ENCODE measurements around the gene SCGB1C1. TPM values are rescaled to one million over a fixed set of nuclear protein-coding genes. Genes with fewer than 3 reads are reported as not detected.
"Not testable (repeated sequence)": the region's sequence is repeated elsewhere in the genome, so short reads cannot be mapped to it uniquely, and the experiment has no call there.

Gene SCGB1C1
- total RNA-seq (2014; rRNA removed; shearing (Covaris generic)): not detected in 2 replicates

DNA sequence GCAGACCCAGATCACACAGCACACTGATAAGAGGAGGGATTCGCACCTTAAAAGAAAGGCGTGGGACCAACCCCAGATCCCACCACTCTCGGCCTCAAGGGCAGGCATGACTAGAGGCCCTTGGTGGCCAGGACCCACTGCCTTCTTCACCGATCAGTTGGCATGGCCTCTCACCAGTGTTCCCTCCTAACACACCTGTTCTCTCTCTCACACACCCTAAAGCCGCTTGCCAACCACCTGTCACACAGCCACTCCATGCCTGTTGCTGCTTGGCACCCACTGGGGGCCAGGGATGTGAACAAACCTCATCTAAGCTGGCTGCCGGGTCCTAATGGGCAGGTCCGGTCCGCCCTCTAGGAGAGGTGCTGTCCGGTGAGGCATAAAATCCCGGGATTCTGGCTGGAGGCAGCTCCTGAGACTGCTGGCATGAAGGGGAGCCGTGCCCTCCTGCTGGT is at the start of gene SCGB1C1:
TSS of gene SCGB1C1 (plus strand) at position 405 of the 455 bp plus-strand sequence. CDS start at position 427, 22 bp downstream.
- not testable (repeated sequence) for H3K36me3 ChIP-seq; H3K4me3 ChIP-seq; H3K27me3 ChIP-seq (replicated peaks); DNase-seq (ENCODE audit: low read depth in 1 of 2, low spot score in 2 of 2); H3K27ac ChIP-seq; H3K4me1 ChIP-seq (replicated peaks); H3K9me3 ChIP-seq (replicated peaks)

- not testable (repeated sequence) for DNase-seq (ENCODE audit: low read depth in 1 of 2, low spot score in 2 of 2)
Observed at GRCh38 chr11:180242-180641, 12.6 kb upstream of the SCGB1C1 start.

DNA sequence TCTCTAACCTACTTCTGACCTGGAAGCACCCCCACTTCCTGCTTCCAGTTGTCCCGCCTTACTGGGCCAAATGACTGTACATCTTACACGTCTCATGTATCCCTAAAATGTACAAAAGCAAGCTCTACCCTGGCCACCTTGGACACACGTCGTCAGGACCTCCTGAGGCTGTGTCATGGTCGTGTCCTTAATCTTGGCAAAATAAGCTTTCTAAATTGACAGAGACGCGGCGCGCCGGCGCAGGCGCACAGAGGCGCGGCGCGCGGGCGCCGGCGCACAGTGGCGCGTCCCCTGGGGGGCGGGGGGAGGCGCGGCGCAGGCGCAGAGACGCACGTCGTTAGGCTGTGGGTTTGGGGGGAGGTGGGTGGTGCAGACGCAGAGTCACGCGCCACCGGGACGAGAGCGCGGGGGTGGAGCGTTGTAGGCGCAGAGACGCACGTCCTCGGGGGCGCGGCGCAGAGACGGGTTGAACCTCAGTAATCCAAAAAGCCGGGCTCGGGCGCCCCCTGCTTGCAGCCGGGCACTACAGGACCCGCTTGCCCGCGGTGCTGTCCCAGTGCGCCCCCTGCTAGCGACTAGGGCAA is 3.6 kb upstream of the SCGB1C1 start:
- peak in 1 of 2 experiments; percentile 25 for DNase-seq (ENCODE audit: low read depth in 1 of 2, low spot score in 2 of 2)
- H3K27ac ChIP-seq; H3K36me3 ChIP-seq; H3K4me1 ChIP-seq (replicated peaks); H3K4me3 ChIP-seq; H3K27me3 ChIP-seq (replicated peaks); H3K9me3 ChIP-seq (replicated peaks): not testable (repeated sequence)

More at GRCh38 chr11:180242-180641, 12.6 kb upstream of the SCGB1C1 start:
- H3K27ac ChIP-seq; H3K36me3 ChIP-seq; H3K4me1 ChIP-seq (replicated peaks); H3K4me3 ChIP-seq; H3K9me3 ChIP-seq (replicated peaks); H3K27me3 ChIP-seq (replicated peaks): not testable (repeated sequence)

- H3K27ac ChIP-seq; H3K27me3 ChIP-seq (replicated peaks); H3K9me3 ChIP-seq (replicated peaks); H3K4me1 ChIP-seq (replicated peaks); H3K36me3 ChIP-seq; H3K4me3 ChIP-seq: not testable (repeated sequence)
- peak in 1 of 2 experiments; percentile 43 for DNase-seq (ENCODE audit: low read depth in 1 of 2, low spot score in 2 of 2)
Observed at GRCh38 chr11:189843-190311, 3.0 kb upstream of the SCGB1C1 start.

DNA sequence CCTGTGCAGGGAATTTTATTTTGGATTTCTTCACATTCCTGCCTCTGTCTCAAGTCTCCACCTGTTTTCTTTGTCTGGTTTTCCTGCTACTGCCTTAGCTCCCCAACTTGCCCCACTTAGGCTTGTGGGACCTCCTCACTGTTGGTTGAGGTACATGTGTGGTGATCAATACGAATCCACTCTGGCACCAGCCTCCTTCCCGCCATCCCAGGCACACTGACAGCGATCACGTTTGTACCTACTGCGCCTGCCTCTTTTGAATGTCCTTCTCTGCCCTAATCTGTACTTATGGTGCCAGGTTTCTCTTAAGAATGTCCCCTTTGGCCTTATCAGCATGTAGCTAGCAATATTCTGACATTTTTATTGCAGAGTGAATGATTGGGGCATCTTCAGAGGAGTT is 2.3 kb upstream of the SCGB1C1 start:
- not testable (repeated sequence) for H3K4me1 ChIP-seq (replicated peaks); H3K27ac ChIP-seq; H3K4me3 ChIP-seq; H3K27me3 ChIP-seq (replicated peaks); DNase-seq (ENCODE audit: low read depth in 1 of 2, low spot score in 2 of 2); H3K9me3 ChIP-seq (replicated peaks); H3K36me3 ChIP-seq

- DNase-seq (ENCODE audit: low read depth in 1 of 2, low spot score in 2 of 2); H3K36me3 ChIP-seq; H3K9me3 ChIP-seq (replicated peaks); H3K4me1 ChIP-seq (replicated peaks); H3K27ac ChIP-seq; H3K27me3 ChIP-seq (replicated peaks); H3K4me3 ChIP-seq: not testable (repeated sequence)
Observed at GRCh38 chr11:191490-192478, 1.1 kb upstream of the SCGB1C1 start.

DNA sequence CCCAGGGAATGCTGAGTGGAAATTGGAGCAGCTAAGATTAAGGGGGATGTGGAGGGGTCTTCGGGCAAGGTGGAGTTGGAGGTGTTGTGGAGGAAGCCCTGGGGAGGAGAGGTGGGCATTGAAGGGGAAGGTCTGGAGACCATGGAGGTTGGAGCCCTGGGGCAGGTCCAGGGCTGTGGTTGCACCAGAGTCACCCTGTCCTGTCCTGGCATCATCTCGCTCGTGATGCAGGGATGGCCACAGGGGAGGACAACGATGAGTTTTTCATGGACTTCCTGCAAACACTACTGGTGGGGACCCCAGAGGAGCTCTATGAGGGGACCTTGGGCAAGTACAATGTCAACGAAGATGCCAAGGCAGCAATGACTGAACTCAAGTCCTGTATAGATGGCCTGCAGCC is 603 bp downstream of the SCGB1C1 start:
- not testable (repeated sequence) for H3K27me3 ChIP-seq (replicated peaks); H3K4me3 ChIP-seq; H3K36me3 ChIP-seq; H3K4me1 ChIP-seq (replicated peaks); H3K9me3 ChIP-seq (replicated peaks); H3K27ac ChIP-seq
- DNase-seq (ENCODE audit: low read depth in 1 of 2, low spot score in 2 of 2): peak in 1 of 2 experiments; percentile 26

- peaks cover 11% of the 10 kb centered on the region for H3K36me3 ChIP-seq
- H3K4me1 ChIP-seq (replicated peaks): no peaks in the 10 kb centered on the region
- no peak overlapping the region for H3K4me3 ChIP-seq
- no peak overlapping the region for H3K27ac ChIP-seq
- no peak for DNase-seq (ENCODE audit: low read depth in 1 of 2, low spot score in 2 of 2)
- no peaks in the 10 kb centered on the region for H3K27me3 ChIP-seq (replicated peaks)
- H3K9me3 ChIP-seq (replicated peaks): no peaks in the 10 kb centered on the region
Observed at GRCh38 chr11:196786-197731, 4.2 kb downstream of the SCGB1C1 start.

- H3K36me3 ChIP-seq: peaks cover 14% of the 10 kb centered on the region
- H3K4me3 ChIP-seq: no peak overlapping the region
- H3K9me3 ChIP-seq (replicated peaks): no peaks in the 10 kb centered on the region
- no peaks in the 10 kb centered on the region for H3K4me1 ChIP-seq (replicated peaks)
- no peak overlapping the region for H3K27ac ChIP-seq
- DNase-seq (ENCODE audit: low read depth in 1 of 2, low spot score in 2 of 2): no peak
- H3K27me3 ChIP-seq (replicated peaks): no peaks in the 10 kb centered on the region
Observed at GRCh38 chr11:197741-198235, 4.9 kb downstream of the SCGB1C1 start.

- Histone ChIP-seq H3K27me3 (replicated peaks) (no peaks in the 10 kb centered on the region), H3K4me3 (no peak overlapping the region), H3K36me3 (peaks cover 19% of the 10 kb centered on the region), H3K9me3 (replicated peaks) (no peaks in the 10 kb centered on the region), H3K27ac (no peak overlapping the region), H3K4me1 (replicated peaks) (no peaks in the 10 kb centered on the region)
- no peak for DNase-seq (ENCODE audit: low read depth in 1 of 2, low spot score in 2 of 2)
Observed at GRCh38 chr11:198236-198806, 5.4 kb downstream of the SCGB1C1 start.

DNA sequence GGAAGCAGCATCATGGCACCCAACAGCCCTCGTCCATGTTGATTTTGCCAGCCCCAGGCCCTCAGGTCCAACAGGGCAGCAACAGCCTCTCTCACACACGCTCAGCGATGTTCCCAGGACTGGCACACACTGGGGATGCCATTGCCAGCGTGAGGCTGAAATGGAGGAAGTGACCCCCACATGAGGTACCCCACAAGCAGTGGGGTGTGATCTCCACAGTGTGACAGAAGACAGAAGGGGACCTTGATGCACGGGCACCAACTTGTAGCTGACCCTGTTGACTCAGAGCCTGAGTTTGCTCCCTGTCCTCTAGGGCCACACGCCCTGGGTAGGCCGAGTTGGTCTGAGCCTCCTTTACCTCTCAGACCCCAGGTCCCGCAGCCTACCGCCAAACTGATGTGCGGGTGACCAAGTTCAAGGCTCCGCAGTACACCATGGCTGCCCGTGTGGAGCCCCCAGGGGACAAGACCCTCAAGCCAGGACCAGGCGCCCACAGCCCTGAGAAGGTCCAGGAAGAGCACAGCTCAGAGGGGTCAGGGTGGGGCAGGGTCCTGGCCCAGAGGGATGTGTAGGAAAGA is 6.2 kb downstream of the SCGB1C1 start:
- DNase-seq (ENCODE audit: low read depth in 1 of 2, low spot score in 2 of 2): peak in 1 of 2 experiments; percentile 31
- peaks cover 27% of the 10 kb centered on the region for H3K36me3 ChIP-seq
- no peaks in the 10 kb centered on the region for H3K9me3 ChIP-seq (replicated peaks)

GRCh38 chr11:199782-200181 is 6.9 kb downstream of the SCGB1C1 start:
- Histone ChIP-seq H3K27ac (no peak overlapping the region), H3K36me3 (peaks cover 34% of the 10 kb centered on the region), H3K27me3 (replicated peaks) (no peaks in the 10 kb centered on the region), H3K4me3 (no peak overlapping the region), H3K9me3 (replicated peaks) (no peaks in the 10 kb centered on the region), H3K4me1 (replicated peaks) (no peaks in the 10 kb centered on the region)
- peak in 1 of 2 experiments; percentile 35 for DNase-seq (ENCODE audit: low read depth in 1 of 2, low spot score in 2 of 2)

More for the DNA sequence above, 6.2 kb downstream of the SCGB1C1 start:
- Histone ChIP-seq H3K4me1 (replicated peaks) (no peaks in the 10 kb centered on the region), H3K27ac (no peak overlapping the region), H3K27me3 (replicated peaks) (no peaks in the 10 kb centered on the region), H3K4me3 (no peak overlapping the region)

Data from SJSA1 (cell line).